Activated CD8-positive, alpha-beta T cell treated with anti-CD3 and anti-CD28 coated beads, Interleukin-2, amount 10 ng/mL, durations not matched to agents 7 days and 5 days (primary cell): Measurements from ENCODE around the gene AHNAK2. TPM values are rescaled to one million over a fixed set of nuclear protein-coding genes. Genes with fewer than 3 reads are reported as not detected.

ENCODE experiments used
- ATAC-seq: fragments of 150-1000 bp; cut with Tn5 transposase; one replicate; pipeline ENCODE4 v1.10.0; 2021; ENCODE audit warnings: moderate library complexity
- CTCF ChIA-PET: fragments of 350-600 bp; sonication (Branson Sonifier 250); formaldehyde crosslinking; loops from one replicate; lab custom pipeline; 2021; ENCODE audit warnings: antibody characterized with exemption; lab: Charles Lee
- POLR2A ChIA-PET: fragments of 350-600 bp; sonication (Branson Sonifier 250); formaldehyde crosslinking; loops from one replicate; lab custom pipeline; 2021; ENCODE audit warnings: antibody characterized with exemption; lab: Charles Lee
- DNase-seq: peaks from one replicate; pipeline ENCODE4 v3.0.0-alpha.2; 2020
- H3K27ac Mint-ChIP-seq: one replicate; pipeline ENCODE4 v1.8.0; 2021; ENCODE audit warnings: mild to moderate bottlenecking, mixed read lengths
- H3K27me3 Mint-ChIP-seq: one replicate; pipeline ENCODE4 v1.8.0; 2021; ENCODE audit warnings: low read depth, mixed read lengths
- H3K36me3 Mint-ChIP-seq: one replicate; pipeline ENCODE4 v1.8.0; 2021; ENCODE audit warnings: low read depth, mixed read lengths
- H3K4me1 Mint-ChIP-seq: one replicate; pipeline ENCODE4 v1.8.0; 2021; ENCODE audit warnings: low read depth, mixed read lengths
- H3K4me3 Mint-ChIP-seq: one replicate; pipeline ENCODE4 v1.8.0; 2021; ENCODE audit warnings: mild to moderate bottlenecking, mixed read lengths
- H3K9me3 Mint-ChIP-seq: one replicate; pipeline ENCODE4 v1.8.0; 2022; ENCODE audit warnings: mixed read lengths; ENCODE audit not compliant: insufficient read depth
- total RNA-seq, 2 experiments: library from RNA; stranded (reverse); gene quantifications; one replicate each; pipeline ENCODE4 v1.2.3, GENCODE V29; 2021

AHNAK2 gene
- total RNA-seq, 2 experiments from 2014 or later = not detected

DNA sequence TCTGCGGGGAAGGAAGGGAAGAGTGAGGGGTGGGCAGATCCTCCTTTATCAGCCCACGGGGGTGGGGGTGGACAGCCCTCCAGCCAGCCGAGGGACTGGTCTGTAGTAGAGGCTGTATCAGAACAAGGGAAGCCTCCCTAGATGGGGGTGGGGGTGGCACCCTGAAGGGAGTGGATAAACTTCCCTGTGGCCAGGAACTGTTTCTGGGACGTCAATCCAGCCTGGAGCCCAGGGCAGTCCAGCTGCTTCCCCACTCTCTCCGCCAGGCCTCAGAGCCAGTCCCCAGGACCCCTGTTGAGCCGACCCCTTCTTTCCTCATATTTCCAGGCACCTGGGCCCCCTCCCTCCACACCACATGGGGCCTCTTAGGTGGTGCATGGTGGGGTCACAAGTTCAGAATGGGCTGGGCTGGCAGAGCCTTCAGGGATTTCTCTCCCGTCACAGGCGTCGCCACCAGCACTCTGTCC, 46.8 kb downstream of the AHNAK2 start:
- no peak overlapping the region for H3K4me3 Mint-ChIP-seq
- no peak overlapping the region for H3K27ac Mint-ChIP-seq
- DNase-seq (no peak), ATAC-seq (no peak)
- no peaks in the 10 kb centered on the region for H3K4me1 Mint-ChIP-seq
- POLR2A ChIA-PET = no interaction called here
- peaks cover 16% of the 10 kb centered on the region for H3K27me3 Mint-ChIP-seq
- H3K36me3 Mint-ChIP-seq = no peaks in the 10 kb centered on the region
- no peaks in the 10 kb centered on the region for H3K9me3 Mint-ChIP-seq
- CTCF ChIA-PET = no interaction called here

DNA sequence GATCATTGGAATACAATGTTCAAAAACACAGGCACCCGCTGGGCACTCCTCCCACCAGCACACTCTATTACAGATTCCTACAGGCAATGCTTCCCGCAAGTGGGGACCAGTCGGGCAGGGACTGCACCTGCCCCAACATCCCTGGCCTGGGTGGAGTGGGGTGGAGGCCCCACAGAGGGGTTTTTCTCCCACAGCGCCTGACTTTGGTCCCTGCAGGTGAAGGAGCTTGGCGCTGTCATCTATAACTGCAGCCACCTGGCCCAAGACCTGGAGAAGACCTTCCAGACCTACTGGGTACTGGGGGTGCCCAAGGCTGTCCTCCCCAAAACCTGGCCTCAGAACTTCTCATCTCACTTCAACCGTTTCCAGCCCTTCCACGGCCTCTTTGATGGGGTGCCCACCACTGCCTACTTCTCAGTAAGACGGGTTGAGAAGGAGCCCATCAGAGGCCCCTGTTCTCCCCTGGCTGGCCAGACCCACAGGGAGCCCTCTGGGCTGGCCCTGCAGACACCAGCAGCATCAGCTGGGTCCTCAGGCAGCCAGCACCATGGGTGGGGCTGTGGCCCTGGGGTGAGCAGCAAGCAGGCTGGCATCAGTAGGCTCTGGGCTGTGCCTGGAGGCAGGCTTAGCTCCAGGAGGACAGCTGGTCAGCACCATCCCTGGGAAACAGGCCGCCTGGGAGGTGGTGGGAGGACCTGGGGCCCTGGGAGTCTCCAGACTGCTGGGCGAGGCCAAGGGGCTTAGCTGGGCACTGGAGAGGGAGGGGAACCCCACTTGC, 47.5 kb downstream of the AHNAK2 start:
- H3K4me1 Mint-ChIP-seq = no peaks in the 10 kb centered on the region
- POLR2A ChIA-PET = interaction anchor here (0.5 kb wide), 1 partner anchor 672 kb away, joined by 4 read pairs; no protein-coding TSS in a partner anchor
- ATAC-seq = no peak
- no peaks in the 10 kb centered on the region for H3K36me3 Mint-ChIP-seq
- no peak overlapping the region for H3K27ac Mint-ChIP-seq
- DNase-seq = no peak
- CTCF ChIA-PET = no interaction called here
- peaks cover 14% of the 10 kb centered on the region for H3K27me3 Mint-ChIP-seq
- no peak overlapping the region for H3K4me3 Mint-ChIP-seq
- no peaks in the 10 kb centered on the region for H3K9me3 Mint-ChIP-seq

DNA sequence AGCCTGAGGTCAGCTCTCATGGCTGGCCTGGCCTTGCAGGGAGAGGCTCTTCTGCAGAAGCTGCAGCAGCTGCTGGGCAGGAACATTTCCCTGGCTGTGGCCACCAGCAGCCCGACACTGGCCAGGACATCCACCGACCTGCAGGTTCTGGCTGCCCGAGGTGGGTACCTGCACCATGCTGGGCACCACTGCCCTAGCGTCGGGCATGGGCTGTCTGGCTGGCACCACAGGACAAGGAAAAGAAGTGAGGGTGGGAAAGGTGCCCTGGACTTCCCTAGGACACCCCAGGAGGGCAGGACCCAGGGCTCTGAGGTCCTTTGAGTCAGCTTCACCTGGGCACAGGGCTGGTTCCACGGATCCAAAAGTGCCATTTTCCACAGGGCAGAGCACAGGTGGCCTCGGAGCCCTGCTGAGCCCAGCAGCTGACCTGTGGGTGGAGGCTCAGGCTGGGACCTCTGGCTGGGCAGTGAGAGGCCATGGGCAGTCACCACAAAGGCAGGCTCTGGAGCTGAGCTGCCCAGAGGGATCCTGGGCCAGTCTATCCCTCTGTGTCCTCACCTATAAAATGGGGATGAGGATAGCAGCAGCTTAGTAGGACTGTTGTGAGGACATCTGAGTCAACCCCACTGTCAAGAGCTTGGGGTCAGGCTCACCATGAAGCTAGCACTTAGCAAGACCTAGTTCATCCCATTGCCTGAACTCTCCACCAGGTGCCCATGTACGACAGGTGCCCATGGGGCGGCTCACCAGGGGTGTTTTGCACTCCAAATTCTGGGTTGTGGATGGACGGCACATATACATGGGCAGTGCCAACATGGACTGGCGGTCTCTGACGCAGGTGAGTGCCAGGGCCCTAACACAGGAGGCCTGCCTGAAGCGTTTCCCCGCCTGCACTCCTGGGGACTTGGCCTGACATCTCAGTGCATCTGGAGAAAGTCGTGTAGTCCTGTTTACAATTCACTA, 48.6 kb downstream of the AHNAK2 start:
- no peak overlapping the region for H3K27ac Mint-ChIP-seq
- DNase-seq (no peak), ATAC-seq (no peak)
- H3K27me3 Mint-ChIP-seq = peaks cover 6% of the 10 kb centered on the region
- POLR2A ChIA-PET = no interaction called here
- no peaks in the 10 kb centered on the region for H3K9me3 Mint-ChIP-seq
- CTCF ChIA-PET = interaction anchor here (1.6 kb wide), 1 partner anchor 115 kb away, joined by 4 read pairs; no protein-coding TSS in a partner anchor
- H3K36me3 Mint-ChIP-seq = no peaks in the 10 kb centered on the region
- H3K4me1 Mint-ChIP-seq = no peaks in the 10 kb centered on the region
- H3K4me3 Mint-ChIP-seq = no peak overlapping the region

DNA sequence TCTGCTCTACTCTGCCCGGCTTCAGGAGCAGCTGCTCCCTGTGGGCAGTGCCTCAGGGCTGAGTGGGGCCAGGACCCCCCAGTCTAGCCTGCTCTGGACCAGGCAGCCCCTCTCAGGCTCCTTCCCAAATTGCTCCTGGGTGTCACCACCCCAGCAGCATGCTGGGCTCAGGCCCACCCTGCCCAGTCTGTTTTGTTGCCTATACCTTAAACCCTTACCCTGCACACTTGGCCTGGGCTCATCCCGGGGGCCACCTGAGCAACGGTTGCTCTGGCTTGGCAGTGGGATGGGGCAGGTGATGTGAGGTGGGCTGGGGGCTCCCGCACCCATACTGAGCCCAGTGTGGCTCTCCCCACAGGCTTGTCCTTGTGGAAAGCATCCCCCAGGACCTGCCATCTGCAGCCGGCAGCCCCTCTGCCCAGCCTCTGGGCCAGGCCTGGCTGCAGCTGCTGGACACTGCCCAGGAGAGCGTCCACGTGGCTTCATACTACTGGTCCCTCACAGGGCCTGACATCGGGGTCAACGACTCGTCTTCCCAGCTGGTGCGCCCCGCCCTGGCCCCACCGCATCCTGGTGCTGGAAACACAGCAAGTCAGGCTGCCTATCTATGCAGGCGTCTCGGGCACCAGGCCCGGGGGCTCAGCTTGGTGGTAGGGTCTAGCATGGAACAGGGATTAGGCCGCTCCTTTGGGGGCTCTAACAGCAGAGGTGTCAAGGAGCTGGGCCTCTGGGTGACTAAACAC, 49.6 kb downstream of the AHNAK2 start:
- H3K27me3 Mint-ChIP-seq = no peaks in the 10 kb centered on the region
- CTCF ChIA-PET = interaction anchor here (1.6 kb wide), 1 partner anchor 116 kb away, joined by 4 read pairs; no protein-coding TSS in a partner anchor

DNA sequence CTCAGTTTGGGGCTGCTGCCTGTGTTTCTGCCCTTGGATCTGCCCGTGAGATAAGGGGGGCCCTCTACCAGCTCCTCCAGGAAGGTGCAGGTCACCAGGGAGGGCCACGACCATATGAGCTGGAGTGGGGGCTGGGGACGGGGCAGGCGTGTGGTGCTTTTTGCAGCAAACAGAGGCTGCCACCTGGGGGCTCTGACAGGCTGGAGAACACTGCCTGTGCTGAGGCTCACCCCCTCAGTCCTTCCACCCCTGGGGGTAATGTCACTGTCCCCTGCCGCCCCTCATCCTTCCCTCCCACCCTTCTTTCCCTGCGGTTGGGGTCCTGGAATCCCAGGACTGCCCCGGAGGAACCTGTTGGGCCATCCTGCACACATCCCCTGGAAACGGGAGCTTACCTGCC, 50.3 kb downstream of the AHNAK2 start:
- no peaks in the 10 kb centered on the region for H3K27me3 Mint-ChIP-seq
- no peaks in the 10 kb centered on the region for H3K4me1 Mint-ChIP-seq
- no peaks in the 10 kb centered on the region for H3K9me3 Mint-ChIP-seq
- ChIA-PET POLR2A (no interaction called here), CTCF (interaction anchor here (1.6 kb wide), 1 partner anchor 117 kb away, joined by 4 read pairs; no protein-coding TSS in a partner anchor)
- no peak for ATAC-seq
- H3K4me3 Mint-ChIP-seq = no peak overlapping the region
- no peaks in the 10 kb centered on the region for H3K36me3 Mint-ChIP-seq
- no peak overlapping the region for H3K27ac Mint-ChIP-seq
- no peak for DNase-seq

More for the DNA sequence above, 49.6 kb downstream of the AHNAK2 start:
- Mint-ChIP-seq H3K4me1 (no peaks in the 10 kb centered on the region), H3K4me3 (no peak overlapping the region), H3K36me3 (no peaks in the 10 kb centered on the region), H3K27ac (no peak overlapping the region), H3K9me3 (no peaks in the 10 kb centered on the region)
- no peak for ATAC-seq
- POLR2A ChIA-PET = no interaction called here
- DNase-seq = no peak

DNA sequence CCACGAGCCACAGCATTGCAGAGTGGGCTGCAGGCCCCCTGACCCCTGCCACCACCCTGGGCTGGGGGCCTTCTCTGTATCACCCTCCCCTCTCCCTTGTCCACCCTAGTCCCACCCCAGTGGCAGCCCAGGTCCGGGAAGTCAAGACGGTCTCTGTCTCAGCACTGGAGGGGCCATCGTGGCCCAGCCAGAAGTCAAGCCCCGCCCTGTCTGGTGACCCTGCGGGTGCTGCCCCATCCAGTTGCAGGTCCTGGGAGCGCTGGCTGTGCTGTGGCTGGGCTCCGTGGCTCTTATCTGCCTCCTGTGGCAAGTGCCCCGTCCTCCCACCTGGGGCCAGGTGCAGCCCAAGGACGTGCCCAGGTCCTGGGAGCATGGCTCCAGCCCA, 50.8 kb downstream of the AHNAK2 start:
- CTCF ChIA-PET = no interaction called here
- H3K36me3 Mint-ChIP-seq = no peaks in the 10 kb centered on the region
- ATAC-seq (no peak), DNase-seq (no peak)
- no peak overlapping the region for H3K27ac Mint-ChIP-seq
- H3K27me3 Mint-ChIP-seq = no peaks in the 10 kb centered on the region
- no peak overlapping the region for H3K4me3 Mint-ChIP-seq
- no peaks in the 10 kb centered on the region for H3K4me1 Mint-ChIP-seq
- POLR2A ChIA-PET = no interaction called here
- H3K9me3 Mint-ChIP-seq = no peaks in the 10 kb centered on the region

DNA sequence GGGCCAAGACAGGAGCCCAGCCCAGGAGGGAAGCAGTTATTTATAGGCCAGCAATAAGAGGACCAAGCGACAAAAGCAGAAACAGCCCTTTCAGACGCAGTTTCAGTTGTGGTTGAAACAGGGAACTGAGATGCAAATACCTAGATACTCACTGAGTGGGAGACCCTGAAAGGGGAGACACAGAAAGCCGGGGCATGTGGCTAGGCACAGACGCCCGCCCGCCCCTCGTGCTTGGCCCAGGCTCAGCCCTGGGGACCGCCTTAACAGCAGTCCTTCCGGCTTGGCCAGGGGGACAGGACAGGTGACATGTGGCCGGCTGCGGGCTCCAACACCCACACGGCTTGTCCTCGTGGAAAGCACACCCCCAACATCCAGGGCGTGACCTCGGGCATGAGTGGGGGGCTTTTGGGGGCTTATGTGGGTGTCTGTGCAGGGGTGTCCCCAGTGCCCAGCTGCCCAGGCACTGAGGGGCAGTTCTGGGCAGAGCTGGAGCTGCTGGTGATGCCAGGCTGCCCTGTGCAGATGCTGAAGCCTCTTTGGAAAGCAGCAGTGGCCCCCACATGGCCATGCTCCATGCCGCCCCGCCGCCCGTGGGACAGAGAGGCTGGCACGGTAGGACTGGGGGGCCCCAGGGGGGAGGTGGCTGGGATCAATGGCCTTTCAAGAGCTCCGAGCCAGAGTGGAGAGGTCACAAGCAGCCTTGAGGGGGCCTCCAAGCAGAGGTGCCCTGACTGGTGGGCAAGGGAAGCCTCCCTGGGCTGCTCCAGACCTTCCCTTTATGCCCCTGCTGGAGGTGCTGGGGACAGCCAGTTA, 51.3 kb downstream of the AHNAK2 start:
- no peak overlapping the region for H3K27ac Mint-ChIP-seq
- ATAC-seq (peak; percentile 22), DNase-seq (no peak)
- CTCF ChIA-PET = no interaction called here
- H3K36me3 Mint-ChIP-seq = no peaks in the 10 kb centered on the region
- no peak overlapping the region for H3K4me3 Mint-ChIP-seq
- no peaks in the 10 kb centered on the region for H3K4me1 Mint-ChIP-seq
- POLR2A ChIA-PET = no interaction called here
- no peaks in the 10 kb centered on the region for H3K9me3 Mint-ChIP-seq
- H3K27me3 Mint-ChIP-seq = no peaks in the 10 kb centered on the region

DNA sequence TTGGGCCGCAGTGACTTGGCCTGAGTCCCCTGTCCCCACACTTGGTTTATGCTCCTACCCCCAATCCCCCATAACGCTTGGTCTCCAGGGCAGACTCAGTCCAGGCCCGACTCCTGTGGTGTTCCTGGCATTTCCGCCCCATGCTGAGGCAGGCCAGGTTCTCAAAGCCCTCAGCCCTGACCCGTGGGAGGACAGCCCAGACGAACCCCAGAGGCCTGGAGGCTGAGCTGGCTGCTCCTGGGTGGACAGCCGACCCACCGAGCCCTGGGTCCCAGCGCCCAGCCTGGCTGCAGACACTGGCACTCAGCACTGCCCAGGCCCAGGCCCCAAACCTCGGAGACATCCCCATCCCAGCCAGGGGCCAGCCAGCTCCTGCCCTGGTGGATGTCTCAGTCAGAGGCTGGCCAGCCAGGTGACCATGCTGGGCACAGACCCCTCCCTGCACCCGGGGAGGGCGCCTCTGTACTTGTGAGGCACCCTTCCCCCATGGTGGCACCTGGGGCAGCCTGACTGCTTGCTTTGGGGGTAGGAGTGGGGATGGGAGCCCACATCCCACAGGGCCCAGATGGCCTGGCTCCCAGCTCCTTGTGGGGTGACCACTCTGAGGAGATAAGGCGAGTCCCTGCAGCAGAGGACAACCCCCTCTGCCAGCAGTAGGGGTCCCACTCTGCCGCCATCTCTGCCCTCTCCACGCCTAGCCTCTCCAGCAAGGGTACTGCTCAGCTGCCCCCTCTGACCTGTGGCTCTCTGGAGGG, 52.1 kb downstream of the AHNAK2 start:
- DNase-seq (no peak), ATAC-seq (no peak)
- Mint-ChIP-seq H3K36me3 (no peaks in the 10 kb centered on the region), H3K4me1 (no peaks in the 10 kb centered on the region), H3K4me3 (no peak overlapping the region), H3K27ac (no peak overlapping the region), H3K27me3 (peaks cover 4% of the 10 kb centered on the region), H3K9me3 (no peaks in the 10 kb centered on the region)
- POLR2A ChIA-PET = no interaction called here
- CTCF ChIA-PET = no interaction called here

DNA sequence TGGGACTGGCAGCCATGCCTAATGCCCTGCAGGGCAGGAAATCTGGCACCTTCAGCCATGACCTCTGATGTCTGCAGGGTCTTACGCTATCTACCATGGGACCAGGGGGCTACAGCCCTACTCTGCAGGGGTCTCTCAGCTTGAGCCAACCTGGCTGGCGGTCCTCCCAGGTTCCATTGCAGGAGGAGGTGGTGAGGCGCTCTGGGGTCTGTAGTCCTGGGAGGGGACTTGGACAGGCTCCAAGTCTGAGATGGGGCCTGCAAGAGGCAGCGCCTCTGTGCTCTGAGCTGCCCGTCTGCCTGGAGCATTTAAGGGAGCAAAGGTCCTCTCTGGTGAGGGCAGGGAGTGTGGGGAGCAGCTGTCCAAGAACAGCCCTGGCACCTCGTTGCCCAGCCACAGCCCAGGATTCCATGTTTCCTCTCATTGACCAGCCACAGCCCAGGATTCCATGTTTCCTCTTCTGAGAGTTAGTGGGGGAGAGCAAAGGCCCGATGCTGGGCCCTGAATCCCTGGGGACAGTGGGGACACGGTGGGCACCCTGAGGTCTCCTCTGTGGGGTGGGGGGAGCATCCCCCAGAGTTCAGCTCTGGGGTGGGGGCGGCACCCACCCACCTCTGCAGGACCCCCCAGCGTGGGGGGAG, 52.8 kb downstream of the AHNAK2 start:
- no peak overlapping the region for H3K27ac Mint-ChIP-seq
- ATAC-seq (no peak), DNase-seq (no peak)
- H3K9me3 Mint-ChIP-seq = no peaks in the 10 kb centered on the region
- H3K27me3 Mint-ChIP-seq = peaks cover 4% of the 10 kb centered on the region
- H3K4me3 Mint-ChIP-seq = no peak overlapping the region
- ChIA-PET POLR2A (no interaction called here), CTCF (no interaction called here)
- no peaks in the 10 kb centered on the region for H3K36me3 Mint-ChIP-seq
- H3K4me1 Mint-ChIP-seq = no peaks in the 10 kb centered on the region
